Caco-2 (cell line): ENCODE data around the gene PLA2G4D. TPM values are rescaled to one million over a fixed set of nuclear protein-coding genes. Genes with fewer than 3 reads are reported as not detected.

ENCODE experiments used
- BruUV-seq: library from RNA; stranded (reverse); fragments of 400-500 nt; replicated peaks from 2 replicates; lab custom pipeline; 2021; lab: Mats Ljungman, UMichigan
- CTCF ChIA-PET: fragments of 300-600 bp; sonication (Branson Sonifier 250); formaldehyde crosslinking; loops from one replicate; lab custom pipeline; 2022; ENCODE audit warnings: antibody characterized with exemption; lab: Charles Lee
- POLR2A ChIA-PET: fragments of 300-600 bp; sonication (Branson Sonifier 250); formaldehyde crosslinking; loops from one replicate; lab custom pipeline; 2022; ENCODE audit warnings: antibody characterized with exemption; lab: Charles Lee
- DNase-seq, 2 experiments: peaks; one replicate each; pipeline versions ENCODE4 v3.0.0 to v3.0.0-alpha.2; 2020 to 2022
- H3K27me3 ChIP-seq: replicated peaks from 2 replicates; pipeline ENCODE4 v1.6.0; 2011; ENCODE audit warnings: low read length; ENCODE audit not compliant: control insufficient read depth, insufficient read depth
- H3K36me3 ChIP-seq: 2 replicates; pipeline ENCODE4 v1.5.1; 2011; ENCODE audit warnings: low read length; ENCODE audit not compliant: control insufficient read depth, insufficient read depth
- H3K4me1 ChIP-seq: fragments of 250-450 bp; sonication (Bioruptor Pico); 2 replicates; pipeline ENCODE4 v1.5.1; 2020; ENCODE audit warnings: mild to moderate bottlenecking
- H3K4me3 ChIP-seq: 2 replicates; pipeline ENCODE4 v1.5.1; 2011; ENCODE audit warnings: low read depth, mild to moderate bottlenecking, control low read depth, low read length
- H3K9me3 ChIP-seq: fragments of 250-450 bp; sonication (Bioruptor Pico); 2 replicates; pipeline ENCODE4 v1.5.1; 2020; ENCODE audit warnings: mild to moderate bottlenecking, moderate library complexity
- H3K27ac Mint-ChIP-seq: one replicate; pipeline ENCODE4 v1.8.0; 2022; ENCODE audit warnings: mixed read lengths; ENCODE audit not compliant: unreplicated experiment
- H3K27me3 Mint-ChIP-seq: one replicate; pipeline ENCODE4 v1.8.0; 2022; ENCODE audit warnings: mixed read lengths; ENCODE audit not compliant: insufficient read depth, unreplicated experiment
- H3K36me3 Mint-ChIP-seq: one replicate; pipeline ENCODE4 v1.8.0; 2022; ENCODE audit warnings: mild to moderate bottlenecking, mixed read lengths; ENCODE audit not compliant: insufficient read depth, unreplicated experiment
- H3K4me1 Mint-ChIP-seq: one replicate; pipeline ENCODE4 v1.8.0; 2022; ENCODE audit warnings: low read depth, mixed read lengths; ENCODE audit not compliant: unreplicated experiment
- H3K4me3 Mint-ChIP-seq: one replicate; pipeline ENCODE4 v1.8.0; 2022; ENCODE audit warnings: mild to moderate bottlenecking, moderate library complexity, mixed read lengths; ENCODE audit not compliant: unreplicated experiment
- H3K9me3 Mint-ChIP-seq: one replicate; pipeline ENCODE4 v1.8.0; 2022; ENCODE audit warnings: mixed read lengths; ENCODE audit not compliant: unreplicated experiment
- CTCF ChIP-seq, 2 experiments: fragments of 200-600 bp in 1 of 2; IDR thresholded peaks; 1 replicate in 1 of 2; 2 replicates in 1 of 2; pipeline versions ENCODE4 v1.5.1 to v1.8.0; 2011 to 2022; ENCODE audit warnings: antibody characterized with exemption in 1 of 2, control low read depth in 1 of 2, inconsistent platforms in 1 of 2, low read depth in 1 of 2, low read length in 1 of 2, mild to moderate bottlenecking in 1 of 2, moderate library complexity in 1 of 2; ENCODE audit not compliant: insufficient read depth in 1 of 2, severe bottlenecking in 1 of 2, unreplicated experiment in 1 of 2
- intact Hi-C: fragments of 100-400 bp; cut with micrococcal nuclease; formaldehyde crosslinking; loops from one replicate; pipeline ENCODE4 v1.10.0; 2022; ENCODE audit not compliant: unreplicated experiment
- total RNA-seq: library from RNA; stranded (reverse); gene quantifications from 2 replicates; pipeline ENCODE4 v1.2.3, GENCODE V29; 2022

The PLA2G4D gene
- total RNA-seq, 1 experiment from 2014 or later: not detected

- CTCF ChIA-PET: interaction anchor here (1.6 to 2.8 kb wide), 2 partner anchors 21 to 73 kb away, joined by 7 to 12 read pairs; no protein-coding TSS in a partner anchor
- intact Hi-C loops: no loop called here
- Mint-ChIP-seq H3K9me3 (no peaks in the 10 kb centered on the region), H3K27ac (no peak overlapping the region), H3K36me3 (no peaks in the 10 kb centered on the region), H3K4me3 (no peak overlapping the region), H3K4me1 (peaks cover 6% of the 10 kb centered on the region), H3K27me3 (no peaks in the 10 kb centered on the region)
- Histone ChIP-seq H3K27me3 (no peaks in the 10 kb centered on the region), H3K4me3 (no peak overlapping the region), H3K36me3 (no peaks in the 10 kb centered on the region), H3K9me3 (no peaks in the 10 kb centered on the region), H3K4me1 (peaks cover 11% of the 10 kb centered on the region)
- no peak for DNase-seq
- BruUV-seq: no TSS peak
- TF ChIP-seq CTCF (IDR thresholded peaks at IDR 0.05; ENCODE audit: insufficient read depth in 1 of 2, low read depth in 1 of 2, low read length in 1 of 2, severe bottlenecking in 1 of 2, unreplicated experiment in 1 of 2): no peak
- POLR2A ChIA-PET: no interaction called here
These were observed 31.1 kb downstream of the PLA2G4D start for GRCh38 chr15:42063122-42063848.

- H3K27ac Mint-ChIP-seq: no peak overlapping the region
- no peak for TF ChIP-seq CTCF (IDR thresholded peaks at IDR 0.05; ENCODE audit: insufficient read depth in 1 of 2, low read depth in 1 of 2, low read length in 1 of 2, severe bottlenecking in 1 of 2, unreplicated experiment in 1 of 2)
- no peak for DNase-seq
- no peaks in the 10 kb centered on the region for H3K27me3 Mint-ChIP-seq
- POLR2A ChIA-PET: no interaction called here
- Histone ChIP-seq H3K4me3 (no peak overlapping the region), H3K36me3 (no peaks in the 10 kb centered on the region), H3K4me1 (peaks cover 17% of the 10 kb centered on the region), H3K9me3 (no peaks in the 10 kb centered on the region), H3K27me3 (no peaks in the 10 kb centered on the region)
- peaks cover 9% of the 10 kb centered on the region for H3K36me3 Mint-ChIP-seq
- intact Hi-C loops: no loop called here
- H3K4me3 Mint-ChIP-seq: no peak overlapping the region
- BruUV-seq: no TSS peak
- no peaks in the 10 kb centered on the region for H3K9me3 Mint-ChIP-seq
- H3K4me1 Mint-ChIP-seq: peaks cover 6% of the 10 kb centered on the region
- CTCF ChIA-PET: interaction anchor here (0.6 to 2.8 kb wide), 3 partner anchors 22 to 717 kb away, joined by 5 to 12 read pairs (median 7); no protein-coding TSS in a partner anchor
These were observed 32.0 kb downstream of the PLA2G4D start for GRCh38 chr15:42062284-42062806.

GRCh38 chr15:42060797-42061196, 33.6 kb downstream of the PLA2G4D start:
- Mint-ChIP-seq H3K4me1 (peaks cover 12% of the 10 kb centered on the region), H3K27ac (no peak overlapping the region), H3K36me3 (peaks cover 17% of the 10 kb centered on the region), H3K27me3 (no peaks in the 10 kb centered on the region), H3K9me3 (no peaks in the 10 kb centered on the region), H3K4me3 (no peak overlapping the region)
- no peak for DNase-seq
- TF ChIP-seq CTCF (IDR thresholded peaks at IDR 0.05; ENCODE audit: insufficient read depth in 1 of 2, low read depth in 1 of 2, low read length in 1 of 2, severe bottlenecking in 1 of 2, unreplicated experiment in 1 of 2): no peak
- Histone ChIP-seq H3K27me3 (no peaks in the 10 kb centered on the region), H3K4me3 (no peak overlapping the region), H3K36me3 (no peaks in the 10 kb centered on the region), H3K4me1 (peaks cover 23% of the 10 kb centered on the region), H3K9me3 (no peaks in the 10 kb centered on the region)
- BruUV-seq: no TSS peak
- intact Hi-C loops: no loop called here
- ChIA-PET CTCF (interaction anchor here (0.6 to 2.9 kb wide), 2 partner anchors 72 to 74 kb away, joined by 3 to 12 read pairs; no protein-coding TSS in a partner anchor), POLR2A (no interaction called here)
